Gastrocnemius medialis (tissue), 4 donors: Measurements from ENCODE around the gene AQP12A.
"Not testable (repeated sequence)": the region's sequence is repeated elsewhere in the genome, so short reads cannot be mapped to it uniquely, and the experiment has no call there.

Source experiments
- CTCF ChIP-seq, 5 experiments: fragments of 450-650 bp in 3 of 5; fragments of 200-600 bp in 2 of 5; sonication (generic) in 2 of 5; IDR thresholded peaks in 4 of 5; conservative IDR thresholded peaks in 1 of 5; 1 replicate in 4 of 5; 2 replicates in 1 of 5; pipeline ENCODE4 v1.5.1; 2016 to 2019; ENCODE audit warnings: antibody characterized with exemption in 5 of 5, mild to moderate bottlenecking in 3 of 5, moderate library complexity in 3 of 5
- POLR2A ChIP-seq, 2 donors: fragments of 450-650 bp; IDR thresholded peaks; one replicate each; pipeline ENCODE4 v1.6.1; 2017; ENCODE audit warnings: antibody characterized with exemption in 2 of 2, mild to moderate bottlenecking in 2 of 2, moderate library complexity in 2 of 2

GRCh38 chr2:240674461-240675184, 17.0 kb upstream of the AQP12A start:
- TF ChIP-seq CTCF (IDR thresholded peaks at IDR 0.05 in 4 of 5, conservative IDR thresholded peaks at IDR 0.05 in 1 of 5); POLR2A (IDR thresholded peaks at IDR 0.05): not testable (repeated sequence)
